ENCODE measurements around the gene PPP1R7. TPM values are rescaled to one million over a fixed set of nuclear protein-coding genes. Genes with fewer than 3 reads are reported as not detected.

Gene PPP1R7
- total RNA-seq, 1 experiment from 2014 or later: 49.1 TPM

DNA sequence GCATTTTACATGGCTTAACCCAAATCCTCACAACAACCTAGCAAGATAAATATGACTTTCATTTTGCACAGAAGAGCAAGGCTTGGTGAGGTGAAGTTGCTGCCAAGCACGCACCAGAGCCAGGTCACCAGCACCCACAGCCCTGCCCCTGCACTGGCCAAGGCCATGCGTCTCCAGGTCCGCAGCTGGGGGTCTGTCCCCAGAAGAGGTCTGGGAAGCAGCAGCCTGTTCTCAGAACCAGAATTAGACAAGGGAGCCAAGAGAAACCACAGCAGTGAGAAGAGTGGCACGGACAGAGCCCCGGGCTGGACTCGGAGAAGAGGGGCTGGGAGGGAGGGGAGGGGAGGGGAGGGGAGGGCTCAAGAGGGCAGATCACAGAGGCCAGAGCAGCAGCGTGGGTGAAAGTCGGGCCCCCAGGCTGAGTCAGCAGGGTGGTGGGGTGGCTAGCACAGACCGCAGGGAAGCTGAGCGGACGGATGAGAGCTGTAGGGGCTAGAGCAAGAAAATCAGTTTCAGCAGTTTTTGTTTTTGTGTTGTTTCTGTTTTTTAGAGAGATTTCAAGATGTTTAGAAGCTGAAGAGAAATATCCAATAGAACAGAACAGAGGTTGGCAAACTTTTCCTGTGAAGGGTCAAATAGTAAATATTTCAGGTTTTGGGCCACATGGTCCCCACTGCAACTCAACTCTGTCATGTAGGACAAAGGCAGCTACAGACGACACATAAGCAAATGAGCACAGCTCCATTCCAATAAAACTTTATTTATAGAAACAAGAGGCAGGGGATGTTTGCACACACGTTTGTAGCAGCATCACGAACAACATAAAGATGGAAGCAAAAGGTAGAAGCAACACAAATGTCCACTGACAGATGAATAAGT, 40.8 kb upstream of the PPP1R7 start (continued):
- TF ChIP-seq, protein P1, sequence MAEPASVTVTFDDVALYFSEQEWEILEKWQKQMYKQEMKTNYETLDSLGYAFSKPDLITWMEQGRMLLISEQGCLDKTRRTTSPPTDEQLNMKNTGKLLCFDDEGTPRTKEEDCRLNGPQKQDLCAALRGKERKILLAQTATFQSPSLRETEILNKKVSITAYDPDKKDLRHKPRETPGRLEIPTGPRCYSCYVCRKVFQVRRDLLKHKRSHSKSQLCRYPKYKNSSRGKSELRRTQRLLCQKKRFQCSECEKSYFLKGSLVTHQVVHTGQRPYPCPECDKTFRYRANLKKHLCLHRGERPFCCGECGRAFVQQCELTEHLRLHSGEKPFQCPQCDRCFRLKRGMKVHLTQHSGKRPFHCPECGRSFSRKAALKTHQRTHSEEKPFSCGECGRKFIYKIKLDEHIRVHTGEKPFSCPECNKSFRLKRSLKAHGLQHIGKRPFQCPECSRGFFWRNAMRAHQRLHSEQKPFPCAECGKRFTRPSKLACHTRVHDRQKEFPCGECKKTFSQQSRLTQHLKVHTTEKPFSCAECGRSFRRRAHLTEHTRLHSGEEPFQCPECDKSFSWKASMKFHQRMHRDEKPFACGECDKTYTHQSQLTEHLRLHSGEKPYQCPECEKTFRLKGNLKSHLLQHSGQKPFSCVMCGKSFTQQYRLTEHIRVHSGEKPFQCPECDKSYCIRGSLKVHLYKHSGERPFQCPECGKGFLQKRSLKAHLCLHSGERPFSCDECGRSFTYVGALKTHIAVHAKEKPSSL (CRISPR knock-in tag; conservative IDR thresholded peaks at IDR 0.05): no peak
- no peak for TF ChIP-seq SOX15 (CRISPR knock-in tag; IDR thresholded peaks at IDR 0.05)
- no peak for TF ChIP-seq RELA (CRISPR knock-in tag; IDR thresholded peaks at IDR 0.05; ENCODE audit: borderline replicate concordance)
- TF ChIP-seq, protein P2, sequence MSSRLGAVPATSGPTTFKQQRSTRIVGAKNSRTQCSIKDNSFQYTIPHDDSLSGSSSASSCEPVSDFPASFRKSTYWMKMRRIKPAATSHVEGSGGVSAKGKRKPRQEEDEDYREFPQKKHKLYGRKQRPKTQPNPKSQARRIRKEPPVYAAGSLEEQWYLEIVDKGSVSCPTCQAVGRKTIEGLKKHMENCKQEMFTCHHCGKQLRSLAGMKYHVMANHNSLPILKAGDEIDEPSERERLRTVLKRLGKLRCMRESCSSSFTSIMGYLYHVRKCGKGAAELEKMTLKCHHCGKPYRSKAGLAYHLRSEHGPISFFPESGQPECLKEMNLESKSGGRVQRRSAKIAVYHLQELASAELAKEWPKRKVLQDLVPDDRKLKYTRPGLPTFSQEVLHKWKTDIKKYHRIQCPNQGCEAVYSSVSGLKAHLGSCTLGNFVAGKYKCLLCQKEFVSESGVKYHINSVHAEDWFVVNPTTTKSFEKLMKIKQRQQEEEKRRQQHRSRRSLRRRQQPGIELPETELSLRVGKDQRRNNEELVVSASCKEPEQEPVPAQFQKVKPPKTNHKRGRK (CRISPR knock-in tag; IDR thresholded peaks at IDR 0.05; ENCODE audit: borderline replicate concordance): no peak
- no peak for TF ChIP-seq HMGA2 (CRISPR knock-in tag; IDR thresholded peaks at IDR 0.05)
- no peak for TF ChIP-seq NR3C1 (CRISPR knock-in tag; conservative IDR thresholded peaks at IDR 0.05; ENCODE audit: low read depth)
- no peak for TF ChIP-seq FOXJ3 (CRISPR knock-in tag; IDR thresholded peaks at IDR 0.05; ENCODE audit: borderline replicate concordance)

DNA sequence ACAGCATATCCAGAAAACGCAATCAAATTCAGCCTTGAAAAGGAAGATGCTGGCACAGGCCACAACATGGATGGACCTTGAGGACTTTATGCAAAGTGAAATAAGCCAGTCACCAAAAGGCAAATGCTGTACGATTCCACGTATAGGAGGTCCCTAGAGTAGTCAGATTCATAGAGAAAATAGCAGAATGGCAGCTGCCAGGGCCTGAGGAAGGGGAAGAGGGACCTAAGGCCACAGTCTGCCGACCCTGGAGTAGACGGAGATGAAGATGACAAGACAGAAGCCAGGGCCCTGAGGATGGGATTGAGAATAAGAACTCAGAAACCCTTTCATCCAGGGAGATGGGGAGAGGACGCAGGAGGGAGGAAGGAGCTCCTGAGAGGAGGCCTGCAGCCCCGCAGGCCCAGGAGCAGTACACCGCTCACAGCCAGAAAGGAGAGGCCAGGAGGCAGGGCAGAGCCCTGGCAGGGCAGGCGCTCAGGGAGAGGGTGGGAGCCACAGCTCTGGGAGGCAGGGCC, 40.1 kb upstream of the PPP1R7 start:
- ChIA-PET POLR2A (no interaction called here), CTCF (no interaction called here)
- DNase-seq (ENCODE audit: low spot score) (no peak), ATAC-seq (no peak)
- no peaks in the 10 kb centered on the region for H3K9me3 Mint-ChIP-seq
- no peaks in the 10 kb centered on the region for H3K27me3 Mint-ChIP-seq (ENCODE audit: low read depth)
- no peak overlapping the region for H3K27ac Mint-ChIP-seq
- H3K4me1 Mint-ChIP-seq: no peaks in the 10 kb centered on the region
- H3K36me3 Mint-ChIP-seq: peaks cover 17% of the 10 kb centered on the region; the same call in 1 of the 2 replicates
- no peak overlapping the region for H3K4me3 Mint-ChIP-seq
- no peak for TF ChIP-seq TEAD4 (CRISPR knock-in tag; IDR thresholded peaks at IDR 0.05)
- no peak for TF ChIP-seq GTF2I (CRISPR knock-in tag; conservative IDR thresholded peaks at IDR 0.05)
- TF ChIP-seq, protein P3, sequence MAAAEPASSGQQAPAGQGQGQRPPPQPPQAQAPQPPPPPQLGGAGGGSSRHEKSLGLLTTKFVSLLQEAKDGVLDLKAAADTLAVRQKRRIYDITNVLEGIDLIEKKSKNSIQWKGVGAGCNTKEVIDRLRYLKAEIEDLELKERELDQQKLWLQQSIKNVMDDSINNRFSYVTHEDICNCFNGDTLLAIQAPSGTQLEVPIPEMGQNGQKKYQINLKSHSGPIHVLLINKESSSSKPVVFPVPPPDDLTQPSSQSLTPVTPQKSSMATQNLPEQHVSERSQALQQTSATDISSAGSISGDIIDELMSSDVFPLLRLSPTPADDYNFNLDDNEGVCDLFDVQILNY (CRISPR knock-in tag; IDR thresholded peaks at IDR 0.05): no peak
- TF ChIP-seq, protein P4, sequence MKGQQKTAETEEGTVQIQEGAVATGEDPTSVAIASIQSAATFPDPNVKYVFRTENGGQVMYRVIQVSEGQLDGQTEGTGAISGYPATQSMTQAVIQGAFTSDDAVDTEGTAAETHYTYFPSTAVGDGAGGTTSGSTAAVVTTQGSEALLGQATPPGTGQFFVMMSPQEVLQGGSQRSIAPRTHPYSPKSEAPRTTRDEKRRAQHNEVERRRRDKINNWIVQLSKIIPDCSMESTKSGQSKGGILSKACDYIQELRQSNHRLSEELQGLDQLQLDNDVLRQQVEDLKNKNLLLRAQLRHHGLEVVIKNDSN (CRISPR knock-in tag; IDR thresholded peaks at IDR 0.05): no peak

DNA sequence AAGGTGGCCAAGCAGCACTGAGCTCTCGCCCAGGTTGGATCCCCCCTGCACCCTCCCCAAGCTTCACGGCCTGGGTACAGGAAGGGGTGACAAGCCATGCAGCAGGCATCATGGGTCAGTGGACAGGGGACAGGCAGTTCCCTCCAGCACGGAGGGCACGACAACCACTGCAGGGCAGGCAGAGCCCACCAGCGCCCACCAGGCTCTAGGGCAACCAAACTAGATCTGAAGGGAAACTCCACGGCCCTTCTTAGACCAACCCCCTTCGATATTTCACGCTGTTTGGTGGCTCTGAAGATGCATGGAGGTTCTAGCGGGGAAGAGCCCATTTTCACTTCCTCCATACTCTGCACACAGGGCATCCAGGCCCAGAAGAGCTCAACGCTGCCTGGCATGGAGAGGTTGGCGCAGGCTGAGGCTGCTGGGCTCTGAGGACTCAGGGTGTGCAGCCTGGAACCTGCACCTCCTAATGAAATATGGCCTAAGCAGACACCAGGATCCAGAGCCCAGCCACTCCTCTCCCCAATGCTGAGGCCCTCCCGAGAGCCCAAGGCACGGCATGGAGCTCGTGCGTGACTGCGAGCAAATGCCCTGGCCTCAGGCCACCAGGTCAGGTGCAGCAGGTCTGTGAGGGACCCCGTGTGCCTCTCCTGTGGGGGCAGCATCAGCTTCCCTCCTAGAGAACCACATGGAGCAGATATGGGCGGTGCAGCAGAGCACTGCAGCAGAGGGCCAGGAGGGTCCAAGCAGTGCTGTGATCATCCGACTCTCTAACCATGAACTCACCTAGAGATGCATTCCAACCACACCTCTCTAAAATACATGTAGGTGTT, 39.4 kb upstream of the PPP1R7 start:
- Mint-ChIP-seq H3K27me3 (ENCODE audit: low read depth) (no peaks in the 10 kb centered on the region), H3K4me1 (no peaks in the 10 kb centered on the region), H3K9me3 (no peaks in the 10 kb centered on the region), H3K27ac (no peak overlapping the region), H3K4me3 (no peak overlapping the region), H3K36me3 (peaks cover 18% of the 10 kb centered on the region; the same call in 1 of the 2 replicates)
- TF ChIP-seq ETV6 (CRISPR knock-in tag; IDR thresholded peaks at IDR 0.05): no peak
- TF ChIP-seq JAZF1 (CRISPR knock-in tag; IDR thresholded peaks at IDR 0.05): no peak
- TF ChIP-seq PRRX2 (CRISPR knock-in tag; IDR thresholded peaks at IDR 0.05): no peak
- no peak for TF ChIP-seq RELA (CRISPR knock-in tag; IDR thresholded peaks at IDR 0.05; ENCODE audit: borderline replicate concordance)
- TF ChIP-seq GRHL2 (CRISPR knock-in tag; IDR thresholded peaks at IDR 0.05; ENCODE audit: insufficient replicate concordance, severe bottlenecking): no peak
- TF ChIP-seq ZNF671 (CRISPR knock-in tag; IDR thresholded peaks at IDR 0.05): no peak
- TF ChIP-seq ATF1 (CRISPR knock-in tag; IDR thresholded peaks at IDR 0.05): no peak
- TF ChIP-seq, protein P5, sequence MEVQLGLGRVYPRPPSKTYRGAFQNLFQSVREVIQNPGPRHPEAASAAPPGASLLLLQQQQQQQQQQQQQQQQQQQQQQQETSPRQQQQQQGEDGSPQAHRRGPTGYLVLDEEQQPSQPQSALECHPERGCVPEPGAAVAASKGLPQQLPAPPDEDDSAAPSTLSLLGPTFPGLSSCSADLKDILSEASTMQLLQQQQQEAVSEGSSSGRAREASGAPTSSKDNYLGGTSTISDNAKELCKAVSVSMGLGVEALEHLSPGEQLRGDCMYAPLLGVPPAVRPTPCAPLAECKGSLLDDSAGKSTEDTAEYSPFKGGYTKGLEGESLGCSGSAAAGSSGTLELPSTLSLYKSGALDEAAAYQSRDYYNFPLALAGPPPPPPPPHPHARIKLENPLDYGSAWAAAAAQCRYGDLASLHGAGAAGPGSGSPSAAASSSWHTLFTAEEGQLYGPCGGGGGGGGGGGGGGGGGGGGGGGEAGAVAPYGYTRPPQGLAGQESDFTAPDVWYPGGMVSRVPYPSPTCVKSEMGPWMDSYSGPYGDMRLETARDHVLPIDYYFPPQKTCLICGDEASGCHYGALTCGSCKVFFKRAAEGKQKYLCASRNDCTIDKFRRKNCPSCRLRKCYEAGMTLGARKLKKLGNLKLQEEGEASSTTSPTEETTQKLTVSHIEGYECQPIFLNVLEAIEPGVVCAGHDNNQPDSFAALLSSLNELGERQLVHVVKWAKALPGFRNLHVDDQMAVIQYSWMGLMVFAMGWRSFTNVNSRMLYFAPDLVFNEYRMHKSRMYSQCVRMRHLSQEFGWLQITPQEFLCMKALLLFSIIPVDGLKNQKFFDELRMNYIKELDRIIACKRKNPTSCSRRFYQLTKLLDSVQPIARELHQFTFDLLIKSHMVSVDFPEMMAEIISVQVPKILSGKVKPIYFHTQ (CRISPR knock-in tag; IDR thresholded peaks at IDR 0.05): no peak
- ChIA-PET POLR2A (no interaction called here), CTCF (no interaction called here)
- ATAC-seq: no peak
- no peak for DNase-seq (ENCODE audit: low spot score)

Data from WTC11 (cell line).